Smooth muscle cell (in vitro differentiated cells): ENCODE measurements around the gene KLHL30. TPM values are rescaled to one million over a fixed set of nuclear protein-coding genes. Genes with fewer than 3 reads are reported as not detected.

Experiments
- DNase-seq: peaks from one replicate; lab custom pipeline; 2025; ENCODE audit not compliant: unreplicated experiment; lab: John Stamatoyannopoulos, UW
- H2AFZ ChIP-seq: fragments of 200-600 bp; sonication (generic); 2 replicates; pipeline ENCODE4 v1.6.0; 2016; ENCODE audit warnings: antibody characterized with exemption, low read depth, mild to moderate bottlenecking
- H3F3A ChIP-seq: fragments of 200-600 bp; sonication (generic); 2 replicates; pipeline ENCODE4 v1.6.0; 2017; ENCODE audit warnings: antibody characterized with exemption, low read depth
- H3K27ac ChIP-seq: fragments of 200-600 bp; sonication (generic); 2 replicates; pipeline ENCODE4 v1.5.1; 2016; ENCODE audit warnings: low read depth, mild to moderate bottlenecking
- H3K27me3 ChIP-seq: fragments of 200-600 bp; sonication (generic); 2 replicates; pipeline ENCODE4 v1.6.1; 2016; ENCODE audit warnings: low read depth, mild to moderate bottlenecking
- H3K36me3 ChIP-seq: fragments of 200-600 bp; sonication (generic); 2 replicates; pipeline ENCODE4 v1.5.1; 2016; ENCODE audit warnings: low read depth
- H3K4me1 ChIP-seq: fragments of 200-600 bp; sonication (generic); 2 replicates; pipeline ENCODE4 v1.5.1; 2016; ENCODE audit warnings: low read depth
- H3K4me2 ChIP-seq: fragments of 200-600 bp; sonication (generic); 2 replicates; pipeline ENCODE4 v1.6.0; 2016; ENCODE audit warnings: mild to moderate bottlenecking
- H3K4me3 ChIP-seq: fragments of 200-600 bp; sonication (generic); 2 replicates; pipeline ENCODE4 v1.5.1; 2016; ENCODE audit warnings: mild to moderate bottlenecking
- H3K79me2 ChIP-seq: fragments of 200-600 bp; sonication (generic); 2 replicates; pipeline ENCODE4 v1.6.0; 2016; ENCODE audit warnings: low read depth, mild to moderate bottlenecking
- H3K9ac ChIP-seq: fragments of 200-600 bp; sonication (generic); 2 replicates; pipeline ENCODE4 v1.6.0; 2016; ENCODE audit warnings: low read depth
- H3K9me3 ChIP-seq: fragments of 200-600 bp; sonication (generic); replicated peaks from 2 replicates; pipeline ENCODE4 v1.5.1; 2016; ENCODE audit warnings: low read depth
- H4K20me1 ChIP-seq: fragments of 200-600 bp; sonication (generic); 2 replicates; pipeline ENCODE4 v1.6.0; 2016; ENCODE audit warnings: low read depth
- CTCF ChIP-seq: fragments of 200-600 bp; sonication (generic); IDR thresholded peaks from 2 replicates; pipeline ENCODE4 v1.5.1; 2017; ENCODE audit warnings: borderline replicate concordance, mild to moderate bottlenecking, antibody characterized with exemption; ENCODE audit not compliant: insufficient read depth, poor library complexity, severe bottlenecking
- WGBS: methylation state at CpG from one replicate; pipeline ENCODE4 v1.1.7; 2016; ENCODE audit warnings: low lambda C conversion rate; 5-methylcytosine and 5-hydroxymethylcytosine counted together
- polyA plus RNA-seq: library from polyadenylated mRNA; unstranded; fragments of >200 nt; fragmentation: Nextera tagmentation; extraction: Ambion mirVana; gene quantifications from 2 replicates; pipeline ENCODE4 v1.2.1, GENCODE V29; 2016
- total RNA-seq: library from RNA; depleted of rRNA; stranded (reverse); fragments of >200 nt; gene quantifications from 2 replicates; pipeline ENCODE4 v1.2.3, GENCODE V29; 2014

The KLHL30 gene
- total and polyA plus RNA-seq, 2 experiments from 2014 or later, result 0.31 TPM; not detected in 1

GRCh38 chr2:238171575-238172187, 33.2 kb downstream of the KLHL30 start:
- no peaks in the 10 kb centered on the region for H3K79me2 ChIP-seq
- peak overlapping the region; percentile 89 for H3K27ac ChIP-seq
- H3K9me3 ChIP-seq, result no peaks in the 10 kb centered on the region
- no peak overlapping the region for H3K9ac ChIP-seq
- DNase-seq, result no peak
- no peak overlapping the region for H3K4me2 ChIP-seq
- no peaks in the 10 kb centered on the region for H3K36me3 ChIP-seq
- TF ChIP-seq CTCF, result no peak
- 98% methylated on average over 9 of the region's 9 CpGs for WGBS
- H3K4me1 ChIP-seq, result no peaks in the 10 kb centered on the region
- H2AFZ ChIP-seq, result no peak overlapping the region
- H3K27me3 ChIP-seq, result no peaks in the 10 kb centered on the region
- H3K4me3 ChIP-seq, result no peak overlapping the region
- peaks cover 8% of the 10 kb centered on the region for H3F3A ChIP-seq
- H4K20me1 ChIP-seq, result no peaks in the 10 kb centered on the region

GRCh38 chr2:238172439-238172838, 34.0 kb downstream of the KLHL30 start:
- no peaks in the 10 kb centered on the region for H3K79me2 ChIP-seq
- H3K9me3 ChIP-seq, result no peaks in the 10 kb centered on the region
- no peak overlapping the region for H3K4me3 ChIP-seq
- no peak overlapping the region for H3K4me2 ChIP-seq
- H3K36me3 ChIP-seq, result no peaks in the 10 kb centered on the region
- no peaks in the 10 kb centered on the region for H3K4me1 ChIP-seq
- H3K27ac ChIP-seq, result no peak overlapping the region
- H3K9ac ChIP-seq, result no peak overlapping the region
- H3F3A ChIP-seq, result peaks cover 8% of the 10 kb centered on the region
- DNase-seq, result no peak
- H4K20me1 ChIP-seq, result no peaks in the 10 kb centered on the region
- WGBS, result 92% methylated on average over 14 of the region's 14 CpGs
- H3K27me3 ChIP-seq, result no peaks in the 10 kb centered on the region
- no peak for TF ChIP-seq CTCF
- H2AFZ ChIP-seq, result no peak overlapping the region

GRCh38 chr2:238173692-238174091, 35.2 kb downstream of the KLHL30 start:
- Histone ChIP-seq H2AFZ (no peak overlapping the region), H3K36me3 (peaks cover 4% of the 10 kb centered on the region), H4K20me1 (no peaks in the 10 kb centered on the region), H3K4me2 (no peak overlapping the region), H3F3A (peaks cover 8% of the 10 kb centered on the region), H3K27ac (no peak overlapping the region), H3K27me3 (no peaks in the 10 kb centered on the region), H3K9me3 (no peaks in the 10 kb centered on the region), H3K9ac (no peak overlapping the region), H3K4me3 (no peak overlapping the region), H3K79me2 (no peaks in the 10 kb centered on the region), H3K4me1 (no peaks in the 10 kb centered on the region)
- 97% methylated on average over 2 of the region's 2 CpGs for WGBS
- TF ChIP-seq CTCF, result no peak
- DNase-seq, result no peak

GRCh38 chr2:238174291-238174690, 35.8 kb downstream of the KLHL30 start:
- H3K4me1 ChIP-seq, result no peaks in the 10 kb centered on the region
- H4K20me1 ChIP-seq, result peaks cover 4% of the 10 kb centered on the region
- no peak overlapping the region for H3K27ac ChIP-seq
- H3K4me3 ChIP-seq, result no peak overlapping the region
- no peaks in the 10 kb centered on the region for H3K27me3 ChIP-seq
- no peak for DNase-seq
- H3K4me2 ChIP-seq, result no peak overlapping the region
- 98% methylated on average over 8 of the region's 8 CpGs for WGBS
- no peak overlapping the region for H2AFZ ChIP-seq
- no peaks in the 10 kb centered on the region for H3K79me2 ChIP-seq
- H3K9me3 ChIP-seq, result no peaks in the 10 kb centered on the region
- peaks cover 10% of the 10 kb centered on the region for H3K36me3 ChIP-seq
- H3F3A ChIP-seq, result peaks cover 8% of the 10 kb centered on the region
- no peak overlapping the region for H3K9ac ChIP-seq
- no peak for TF ChIP-seq CTCF
